ENCODE measurements around the gene MTG2.

Gene MTG2

GRCh38 chr20:62246431-62246830 lies 63.6 kb downstream of the MTG2 start:
- DNase-seq (ENCODE audit: low read depth in 4 of 4, low spot score in 1 of 4) = no peak

GRCh38 chr20:62246872-62247652 lies 64.2 kb downstream of the MTG2 start:
- no peak for DNase-seq (ENCODE audit: low read depth in 4 of 4, low spot score in 1 of 4)

GRCh38 chr20:62248890-62249560 lies 66.2 kb downstream of the MTG2 start:
- DNase-seq (ENCODE audit: low read depth in 4 of 4, low spot score in 1 of 4) = no peak

GRCh38 chr20:62252342-62252966 lies 69.6 kb downstream of the MTG2 start:
- DNase-seq (ENCODE audit: low read depth in 4 of 4, low spot score in 1 of 4) = no peak
